Stimulated activated CD4-positive, alpha-beta T cell treated with anti-CD3 and anti-CD28 coated beads, Interleukin-2, amount 100 ng/mL, for 4 hours (primary cell): ENCODE results near the gene ZNF669.

Experiments
- DNase-seq: peaks from one replicate; pipeline ENCODE4 v3.0.0-alpha.2; 2020; ENCODE audit warnings: low read depth

Gene ZNF669

DNA sequence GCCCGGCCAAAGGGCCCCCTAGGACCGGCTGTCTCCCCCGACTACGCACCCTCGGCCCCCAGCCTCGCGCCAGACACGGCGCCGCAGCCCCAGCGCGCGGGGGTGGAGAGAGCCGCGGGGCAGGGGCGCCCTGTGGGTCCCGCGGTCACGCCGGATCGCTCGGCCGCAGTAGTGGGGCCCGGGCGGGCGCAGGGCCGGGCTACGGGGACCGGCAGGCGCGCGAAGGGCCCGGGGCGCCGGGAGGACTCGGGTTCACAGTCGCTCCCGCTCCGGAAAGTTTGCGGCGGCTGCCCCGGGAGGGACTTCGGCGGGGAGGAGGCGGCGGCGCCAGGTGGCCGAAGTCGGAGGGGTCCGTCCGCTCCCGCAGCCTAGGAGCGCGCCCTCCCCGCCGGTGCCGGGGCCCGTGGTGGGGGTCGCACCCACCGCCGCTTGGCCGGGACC, 7.1 kb upstream of the ZNF669 start:
- DNase-seq: no peak

DNA sequence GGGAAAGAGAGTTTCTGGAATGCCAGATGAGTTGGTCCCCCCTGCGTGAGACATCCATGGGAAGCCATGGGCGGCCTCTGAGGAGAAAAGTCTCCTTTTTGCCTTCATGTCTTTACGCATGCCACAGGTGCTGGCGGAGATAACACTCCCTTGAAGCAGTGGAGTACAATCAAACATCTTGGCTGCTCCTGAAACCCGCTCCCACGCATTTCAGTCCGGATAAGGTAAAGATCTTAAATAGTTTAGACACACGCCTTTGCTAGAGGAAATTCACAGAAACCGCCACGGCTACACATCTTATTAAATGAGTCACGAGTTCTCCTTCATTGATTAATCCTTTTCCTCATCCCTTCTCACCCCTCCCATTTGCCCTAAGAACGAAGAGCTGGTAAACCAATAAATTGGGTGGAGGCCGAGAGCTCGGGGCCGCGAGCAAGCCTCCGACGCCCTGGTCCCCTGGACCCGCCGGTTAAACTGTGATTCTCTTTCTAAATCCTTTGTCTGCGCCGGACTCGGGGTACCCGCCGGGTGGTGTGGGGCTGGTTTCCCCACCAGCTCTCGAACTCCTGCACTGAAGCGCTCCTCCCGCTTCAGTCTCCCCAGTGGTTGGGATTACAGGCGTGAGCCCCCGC, 6.6 kb upstream of the ZNF669 start:
- DNase-seq: peak; percentile 44

DNA sequence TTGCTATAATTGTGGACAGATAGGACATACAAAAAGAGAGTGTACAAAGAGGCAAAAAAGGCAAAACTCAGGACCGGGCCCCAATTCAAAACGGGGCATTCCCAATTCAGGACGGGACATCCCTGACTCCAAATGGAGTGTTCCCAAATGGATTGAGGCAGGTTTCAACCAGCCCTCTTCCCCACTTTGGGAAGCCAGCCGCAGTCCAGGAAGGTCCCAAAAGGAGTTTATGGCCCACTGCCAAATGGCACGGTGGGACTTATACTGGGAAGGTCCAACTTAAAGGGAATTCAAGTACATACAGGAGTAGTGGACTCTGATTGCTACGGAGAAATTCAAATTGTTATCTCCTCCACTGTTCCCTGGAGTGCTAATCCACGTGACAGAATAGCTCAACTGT, 3.5 kb upstream of the ZNF669 start:
- no peak for DNase-seq

DNA sequence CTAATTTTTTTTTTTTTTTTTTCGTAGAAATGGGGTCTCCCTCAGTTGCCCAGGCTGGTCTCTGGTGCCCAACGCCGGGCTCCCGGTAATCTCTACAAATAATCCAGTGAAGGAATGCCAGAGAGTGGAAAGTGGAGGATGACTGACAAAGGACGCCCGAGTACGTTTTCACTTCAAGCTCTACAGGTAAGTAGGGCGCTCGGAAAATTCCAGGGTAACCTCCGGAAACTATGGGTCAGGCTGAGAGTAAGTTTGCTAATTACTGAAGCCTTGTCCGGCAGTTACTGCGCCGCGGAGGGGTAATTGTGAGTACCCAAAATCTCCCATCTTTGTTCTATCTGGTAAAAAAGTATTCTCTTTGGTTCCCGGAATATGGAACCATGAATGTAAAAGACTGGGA, 1.8 kb upstream of the ZNF669 start:
- no peak for DNase-seq

DNA sequence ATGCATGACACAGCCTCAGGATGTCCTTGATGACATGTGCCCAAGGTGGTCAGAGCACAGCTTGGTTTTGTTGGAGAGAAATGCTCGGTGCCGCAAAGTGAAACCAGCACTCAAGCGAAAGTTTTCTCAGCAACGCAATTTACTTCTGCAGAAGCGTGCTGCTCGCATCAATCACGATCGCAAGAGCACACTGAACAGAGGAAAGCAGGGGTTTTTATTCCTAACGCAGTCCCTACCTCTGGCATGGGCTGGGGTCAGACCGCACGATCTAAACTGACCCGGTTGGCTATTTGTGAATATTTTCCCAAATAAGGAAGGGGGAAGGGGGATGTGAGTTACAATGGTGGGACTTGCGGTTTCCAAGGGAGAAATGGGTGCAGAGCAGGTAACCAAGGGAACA, 809 bp upstream of the ZNF669 start:
- DNase-seq: no peak

DNA sequence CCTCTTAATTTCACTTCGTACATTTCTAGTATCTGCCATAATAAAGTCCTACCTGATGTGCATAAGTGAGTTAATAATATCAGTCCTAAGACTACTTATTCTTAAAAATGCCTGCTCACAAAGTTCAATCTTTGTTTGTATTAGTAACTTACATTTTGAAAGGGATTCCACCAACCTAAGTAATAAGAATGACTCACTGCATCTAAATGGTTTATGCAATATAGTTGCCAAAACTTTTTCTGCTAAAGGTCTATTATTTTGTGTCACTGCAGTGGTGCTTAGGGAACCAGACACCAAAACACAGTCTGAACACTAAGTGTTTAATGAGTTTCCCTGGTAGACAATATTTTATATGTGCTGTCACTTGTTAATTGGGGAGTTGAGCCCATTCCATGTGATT, 1.8 kb downstream of the ZNF669 start:
- DNase-seq: no peak

DNA sequence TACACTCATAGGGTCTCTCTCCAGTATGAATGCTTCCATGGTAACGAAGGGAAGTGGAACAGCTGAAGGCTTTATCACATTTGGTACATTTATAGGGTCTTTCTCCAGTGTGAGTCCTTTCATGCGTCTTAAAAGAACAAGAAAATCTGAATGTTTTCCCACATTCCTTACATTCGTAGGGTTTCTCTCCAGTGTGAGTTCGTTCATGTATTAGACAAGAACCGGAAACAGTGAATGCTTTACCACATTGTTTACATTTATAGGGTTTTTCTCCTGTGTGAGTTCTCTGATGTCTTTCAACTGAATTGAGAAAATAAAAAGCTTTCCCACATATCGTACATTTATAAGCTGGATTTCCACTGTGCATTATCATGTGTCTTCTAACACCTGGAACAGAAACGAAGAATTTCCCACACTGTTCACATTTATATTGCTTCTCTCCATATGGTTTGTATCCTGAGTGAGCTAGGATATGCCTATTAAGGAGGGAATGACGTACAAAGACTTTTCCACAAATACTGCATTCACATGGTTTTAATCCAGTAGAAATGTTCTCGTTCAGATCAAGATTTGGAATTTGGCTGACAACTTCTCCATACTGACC, 3.4 kb downstream of the ZNF669 start:
- DNase-seq: no peak

DNA sequence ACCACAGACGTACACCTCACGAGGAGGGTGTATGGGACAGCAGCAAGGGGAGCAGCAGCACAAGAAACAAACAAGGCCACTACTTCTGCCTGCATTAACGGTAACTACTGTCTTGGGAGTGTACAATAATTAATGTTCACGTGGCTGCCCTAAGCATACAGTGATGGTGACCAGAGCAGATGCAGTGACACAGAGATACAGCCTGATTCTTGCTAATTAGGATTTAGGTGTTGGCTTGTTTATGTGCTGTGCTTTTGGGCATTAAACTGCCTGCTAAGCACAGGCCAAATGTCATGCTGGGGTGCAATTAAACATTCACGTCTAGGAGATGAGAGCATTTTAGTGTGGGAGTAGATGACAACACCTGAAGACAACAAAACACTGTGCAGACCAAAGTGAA, 7.2 kb downstream of the ZNF669 start:
- no peak for DNase-seq

DNA sequence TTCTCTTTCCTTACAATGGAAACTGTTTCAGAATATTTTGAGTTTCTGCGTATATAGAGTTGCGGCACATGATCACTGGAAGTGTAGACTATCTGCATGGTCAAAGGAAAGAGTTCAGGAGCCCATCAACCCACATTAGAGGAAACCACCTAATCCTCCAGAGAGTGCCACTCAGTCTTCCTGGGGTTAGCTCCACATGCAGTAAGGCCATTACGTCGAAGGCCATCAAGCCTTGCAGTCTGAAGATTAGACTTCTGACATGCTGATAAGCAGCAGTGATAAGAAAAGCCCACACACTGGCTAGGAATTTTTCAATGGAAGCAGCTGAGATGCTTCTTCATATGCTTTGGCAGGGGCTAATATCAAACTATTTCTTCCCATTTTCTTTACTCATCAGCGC, 7.6 kb downstream of the ZNF669 start:
- DNase-seq: no peak

DNA sequence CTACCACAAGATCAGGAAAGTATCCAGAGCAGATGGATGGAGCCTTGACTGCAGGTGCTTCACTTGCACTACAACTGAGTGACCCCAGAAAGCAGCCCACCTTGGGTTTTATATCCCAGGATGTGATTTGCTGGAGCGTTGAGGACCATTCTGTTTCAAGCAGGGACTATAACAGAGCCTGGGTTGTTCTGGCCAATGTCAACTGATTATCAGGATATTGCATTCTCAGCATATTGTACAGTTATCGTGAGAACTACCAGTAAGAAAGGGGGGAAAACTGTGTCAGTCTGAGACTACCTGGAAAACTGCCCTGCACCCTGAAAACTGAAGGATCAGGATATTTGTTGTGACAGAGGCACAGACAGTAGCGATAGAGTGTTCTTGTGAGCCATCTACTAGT, 8.0 kb downstream of the ZNF669 start:
- no peak for DNase-seq

DNA sequence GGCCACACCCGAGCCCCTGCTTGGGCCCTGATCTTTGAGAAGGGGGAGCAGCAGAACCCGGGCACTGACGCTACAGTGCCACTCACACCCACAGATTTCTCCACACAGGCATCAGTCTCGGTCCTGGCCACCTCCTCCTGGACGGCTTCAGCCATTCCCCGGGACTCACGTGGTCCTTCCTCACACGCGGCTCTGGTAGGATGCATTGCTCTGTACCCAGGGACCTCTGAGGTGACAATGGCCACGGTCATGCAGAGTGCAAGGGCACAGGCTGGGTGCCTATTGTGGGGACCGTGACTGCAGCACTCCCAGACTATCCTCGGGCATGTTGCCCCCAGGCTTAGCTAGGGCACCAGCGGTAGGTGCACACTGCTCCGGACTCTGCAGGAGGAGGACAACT, 13.7 kb downstream of the ZNF669 start:
- DNase-seq: no peak

DNA sequence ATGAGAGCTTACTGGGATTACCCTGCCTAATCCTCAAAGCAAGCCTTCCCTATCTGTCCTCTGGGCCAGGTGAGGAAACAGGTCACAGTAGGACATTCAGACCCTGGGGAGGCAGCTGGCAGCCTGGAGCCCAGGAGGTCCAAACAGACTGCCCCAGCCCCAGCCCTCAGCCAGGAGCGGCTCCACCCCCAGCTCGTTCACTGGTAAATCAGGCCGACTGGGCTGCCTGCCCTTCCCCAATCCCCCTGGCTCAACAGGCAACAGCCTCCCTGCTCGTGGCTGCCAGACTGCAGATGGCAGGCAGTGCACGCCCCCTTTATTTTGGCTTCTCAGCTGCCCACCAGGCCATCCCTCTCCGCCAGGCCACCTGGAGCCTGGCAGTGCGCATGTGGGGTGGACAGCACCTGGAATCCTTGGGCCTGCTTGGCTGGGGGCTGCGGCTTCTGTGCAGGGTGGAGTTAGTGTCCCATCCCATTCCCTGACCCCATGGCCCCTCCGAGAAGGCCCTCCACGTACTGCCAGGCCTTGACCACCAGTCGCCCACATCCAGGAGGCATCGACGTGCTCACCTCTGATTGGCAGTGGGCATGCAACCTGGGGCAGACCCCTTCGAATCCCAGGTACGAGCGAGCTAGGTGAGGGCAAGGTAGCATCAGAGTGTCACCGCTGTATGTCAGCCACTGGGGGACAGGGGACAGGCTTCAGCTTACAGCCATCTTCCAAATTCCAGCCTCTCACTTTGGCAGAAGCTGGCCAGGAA, 14.4 kb downstream of the ZNF669 start:
- no peak for DNase-seq

DNA sequence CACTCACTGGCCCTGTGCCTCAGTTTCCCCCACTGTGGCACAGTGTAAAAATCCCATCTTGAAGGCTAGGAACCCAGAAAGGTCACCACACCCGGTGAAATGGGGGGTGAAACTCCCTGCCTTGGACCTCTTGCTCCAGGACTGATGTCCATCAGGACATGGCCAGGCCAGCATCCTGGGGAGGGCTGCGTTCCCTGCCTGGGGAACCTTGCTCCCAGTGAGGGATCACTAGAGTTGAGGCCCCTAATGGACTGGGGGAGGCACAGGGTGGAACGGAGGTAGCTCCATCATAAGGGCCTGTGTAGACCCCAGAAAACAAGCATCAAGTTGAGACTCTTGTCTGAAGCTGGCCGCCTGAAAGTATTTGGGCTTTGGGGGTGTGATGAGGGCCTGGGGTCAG, 15.2 kb downstream of the ZNF669 start:
- no peak for DNase-seq

DNA sequence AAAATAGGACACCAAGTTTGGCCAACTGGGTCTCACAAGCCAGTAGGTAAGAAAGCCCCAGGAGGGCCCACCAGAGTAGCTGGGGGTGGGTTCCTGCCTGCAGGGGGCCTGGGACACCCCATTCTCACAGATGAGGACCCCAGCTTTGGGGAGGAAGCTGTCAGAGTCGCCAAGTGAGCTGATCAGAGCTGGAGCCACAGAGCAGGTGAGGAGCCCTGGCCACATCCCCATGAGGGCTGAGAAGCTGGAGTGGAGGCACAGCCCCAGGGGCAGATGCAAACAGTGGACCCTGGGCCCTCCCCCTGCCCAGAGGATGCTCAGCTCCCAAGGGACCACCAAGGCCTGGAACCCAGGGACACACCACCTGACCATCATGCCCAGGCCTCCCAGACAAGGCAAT, 16.9 kb downstream of the ZNF669 start:
- DNase-seq: no peak

DNA sequence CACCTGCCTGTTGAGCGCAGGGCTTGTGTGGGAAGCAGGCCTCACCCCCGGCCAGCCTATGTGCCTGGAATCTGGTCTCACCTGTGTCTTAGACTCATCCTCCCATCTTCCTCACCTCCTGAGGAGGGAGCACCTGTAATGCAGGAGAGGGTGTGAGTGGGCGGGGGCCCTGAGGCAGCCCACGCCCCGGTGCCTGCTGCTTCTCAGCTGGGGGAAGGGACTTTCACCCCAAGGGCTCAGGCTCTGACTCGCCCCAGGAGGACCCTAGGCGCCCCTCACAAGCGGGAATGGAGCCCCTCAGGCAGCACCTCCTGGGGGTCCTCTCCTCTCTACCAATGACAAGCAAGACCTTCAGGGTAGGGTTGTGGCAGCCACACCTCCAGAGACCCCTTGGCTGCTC, 18.8 kb downstream of the ZNF669 start:
- DNase-seq: no peak

DNA sequence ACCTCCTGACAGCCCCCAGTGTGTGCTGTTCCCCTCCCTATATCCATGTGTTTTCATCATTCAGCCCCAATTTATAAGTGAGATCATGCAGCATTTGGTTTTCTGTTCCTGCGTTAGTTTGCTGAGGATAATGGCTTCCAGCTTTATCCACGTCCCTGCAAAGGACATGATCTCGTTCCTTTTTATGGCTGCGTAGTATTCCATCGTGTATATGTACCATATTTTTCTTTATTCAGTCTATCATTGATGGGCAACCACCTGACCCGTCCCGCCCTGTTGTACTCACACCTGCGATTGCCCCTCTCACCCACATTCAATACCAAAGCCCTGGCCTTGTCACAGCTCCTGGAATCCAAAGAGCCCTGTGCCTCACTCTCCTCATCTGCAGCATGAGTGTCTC, 19.4 kb downstream of the ZNF669 start:
- DNase-seq: no peak

DNA sequence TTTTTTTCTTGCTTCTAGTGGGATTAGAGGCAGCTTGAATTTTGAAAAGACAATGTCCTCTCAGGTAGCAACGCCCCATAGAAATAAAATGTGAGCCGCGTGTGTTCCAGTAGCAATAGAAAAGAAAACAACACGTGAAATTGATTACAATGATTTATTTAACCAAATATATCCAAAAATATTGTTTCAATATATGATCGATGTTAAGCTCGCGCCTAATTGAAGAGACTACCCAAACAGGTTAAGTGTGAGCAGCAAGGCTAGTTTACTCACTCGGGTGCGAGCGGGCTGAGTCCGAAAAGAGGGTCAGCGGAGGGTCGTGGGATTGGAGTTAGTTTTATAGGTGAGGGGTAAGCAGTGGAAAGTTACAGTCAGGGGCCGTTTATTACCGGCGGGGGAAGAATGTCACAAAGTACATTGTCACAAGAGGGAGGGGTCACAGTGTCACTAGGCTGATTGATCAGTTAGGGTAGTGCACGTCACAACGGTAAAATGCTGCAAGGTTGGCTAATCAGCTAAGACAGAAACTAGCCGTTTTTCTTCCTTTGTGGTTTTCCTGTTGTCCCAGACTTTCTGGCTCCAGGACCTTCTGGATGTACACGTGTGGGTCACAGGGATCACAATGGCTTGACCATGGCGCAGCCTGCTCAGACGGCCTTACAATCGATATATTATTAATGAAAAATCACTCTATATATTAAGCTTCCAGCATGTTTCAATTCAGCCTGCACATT, 24.8 kb downstream of the ZNF669 start:
- DNase-seq: no peak

DNA sequence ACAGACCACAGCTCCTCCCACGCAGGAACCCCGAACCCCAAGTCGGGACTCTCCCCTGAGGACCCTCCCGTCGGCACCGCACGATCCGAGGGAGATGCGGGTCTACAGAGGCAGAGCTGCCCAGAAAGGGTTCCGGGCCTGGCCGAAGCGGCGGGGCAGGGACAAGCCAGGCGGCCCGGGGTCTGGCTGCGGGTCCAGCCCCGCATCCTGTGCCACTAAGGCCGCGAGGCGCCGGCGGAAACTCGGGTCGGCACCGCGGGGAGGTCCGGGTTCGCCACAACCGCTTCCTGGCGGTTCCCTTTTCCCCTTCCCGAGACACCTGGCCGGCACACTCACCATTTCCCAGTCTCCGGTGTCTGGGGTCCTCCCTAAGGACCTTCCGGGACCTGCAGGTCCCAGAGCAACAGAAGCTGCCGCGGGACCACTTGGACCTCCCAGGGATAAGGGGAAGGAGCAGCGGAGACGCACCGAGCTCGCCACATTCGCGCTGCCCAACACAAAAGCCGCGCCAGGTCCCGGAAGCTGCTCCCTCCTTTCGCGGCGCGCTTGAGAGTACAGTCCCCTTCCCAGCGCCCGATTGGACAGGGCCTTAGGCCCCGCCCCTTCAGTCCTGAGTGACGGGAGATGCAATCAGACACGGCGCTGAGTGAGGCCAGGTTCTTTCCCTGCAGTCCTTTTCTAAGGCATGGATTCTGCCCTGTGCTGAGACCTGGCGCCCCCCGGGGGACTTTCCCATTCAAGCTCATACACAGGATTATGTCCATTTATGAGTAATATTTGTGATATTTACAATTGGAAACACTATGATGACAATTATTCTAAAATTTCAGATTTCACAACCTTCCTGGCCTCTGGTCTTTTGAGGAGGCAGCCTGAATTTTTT, 25.7 kb downstream of the ZNF669 start, which contains the start of gene ZNF670:
TSS of gene ZNF670 (minus strand) at position 554 of the 883 bp plus-strand sequence. CDS start at position 339, 215 bp downstream.
- peak; percentile 82 for DNase-seq

DNA sequence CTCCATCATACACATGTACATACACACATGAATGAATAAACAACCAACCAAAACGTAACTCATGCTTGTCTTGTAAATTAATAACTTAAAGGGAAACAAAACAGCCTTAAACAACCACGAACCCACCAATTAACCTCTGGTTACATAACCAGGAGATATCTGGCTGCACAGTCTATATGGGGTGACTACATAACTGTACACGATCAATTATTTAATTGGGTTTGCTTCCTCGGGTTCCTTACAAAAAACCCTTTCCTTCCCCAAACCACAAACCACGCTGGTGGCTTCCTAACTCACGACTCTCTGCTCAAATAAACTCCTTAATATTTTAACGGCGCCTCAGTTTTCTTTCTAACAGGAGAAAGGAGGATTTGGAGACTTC, 26.3 kb downstream of the ZNF669 start:
- no peak for DNase-seq

DNA sequence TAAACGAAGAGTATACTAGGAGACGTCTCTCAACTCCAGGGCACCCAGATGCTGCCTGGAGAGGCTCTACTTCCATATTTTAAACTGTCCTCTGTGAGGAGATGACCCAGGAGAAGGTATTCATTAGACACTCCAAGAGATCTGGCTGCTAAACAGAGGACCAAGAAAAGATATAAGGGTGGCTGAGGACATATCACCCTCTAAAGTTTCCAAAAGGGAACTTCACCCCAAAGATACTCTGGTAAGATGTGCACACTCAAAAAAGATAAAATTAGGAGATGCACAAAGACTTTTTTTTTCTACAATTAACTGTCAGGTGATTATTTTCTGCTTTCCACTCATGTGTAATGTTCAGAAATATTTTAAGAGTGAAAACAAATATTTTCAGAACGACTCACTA, 26.9 kb downstream of the ZNF669 start:
- DNase-seq: no peak

DNA sequence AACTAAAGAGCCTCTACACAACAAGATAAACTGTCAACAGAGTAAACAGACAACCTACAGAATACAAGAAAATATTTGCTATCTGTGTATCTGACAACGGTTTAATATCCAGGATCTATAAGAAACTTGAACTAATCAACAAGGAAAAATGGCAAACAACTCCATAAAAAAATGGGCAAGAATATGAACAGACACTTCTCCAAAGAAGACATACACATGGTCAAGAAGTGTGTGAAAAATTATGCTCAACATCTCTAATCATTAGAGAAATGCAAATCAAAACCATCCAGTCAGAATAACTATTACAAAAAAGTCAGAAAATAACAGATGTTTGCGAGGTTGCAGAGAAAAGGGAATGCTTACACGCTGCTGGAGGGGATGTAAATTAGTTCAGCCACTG, 33.5 kb downstream of the ZNF669 start:
- no peak for DNase-seq

DNA sequence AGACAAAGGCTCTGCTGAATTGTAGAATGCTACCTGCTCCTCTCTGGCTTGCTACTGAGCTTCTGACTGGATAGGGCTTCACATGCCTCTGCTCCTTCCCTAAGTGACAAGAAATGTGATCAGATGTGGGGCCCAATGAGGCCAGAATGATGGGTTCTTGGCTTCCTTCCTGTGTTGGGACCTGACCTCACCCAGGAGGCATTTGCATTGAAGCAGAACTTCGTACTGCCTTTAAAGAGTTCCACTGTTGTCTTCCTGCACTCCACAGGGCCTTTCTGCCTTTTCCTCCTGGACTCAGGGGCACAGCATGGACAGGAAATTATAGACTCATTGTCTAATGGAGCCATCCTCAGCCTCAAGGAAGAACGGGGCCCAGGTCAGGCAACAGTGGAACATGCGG, 39.9 kb downstream of the ZNF669 start:
- no peak for DNase-seq
